Activated naive CD4-positive, alpha-beta T cell (primary cell): Measurements from ENCODE around the gene URB1.
"Not testable (repeated sequence)": the region's sequence is repeated elsewhere in the genome, so short reads cannot be mapped to it uniquely, and the experiment has no call there.

Experiments used
- DNase-seq, 4 experiments: peaks; one replicate each; lab custom pipeline; 2025; lab: John Stamatoyannopoulos, UW

Gene URB1

DNA sequence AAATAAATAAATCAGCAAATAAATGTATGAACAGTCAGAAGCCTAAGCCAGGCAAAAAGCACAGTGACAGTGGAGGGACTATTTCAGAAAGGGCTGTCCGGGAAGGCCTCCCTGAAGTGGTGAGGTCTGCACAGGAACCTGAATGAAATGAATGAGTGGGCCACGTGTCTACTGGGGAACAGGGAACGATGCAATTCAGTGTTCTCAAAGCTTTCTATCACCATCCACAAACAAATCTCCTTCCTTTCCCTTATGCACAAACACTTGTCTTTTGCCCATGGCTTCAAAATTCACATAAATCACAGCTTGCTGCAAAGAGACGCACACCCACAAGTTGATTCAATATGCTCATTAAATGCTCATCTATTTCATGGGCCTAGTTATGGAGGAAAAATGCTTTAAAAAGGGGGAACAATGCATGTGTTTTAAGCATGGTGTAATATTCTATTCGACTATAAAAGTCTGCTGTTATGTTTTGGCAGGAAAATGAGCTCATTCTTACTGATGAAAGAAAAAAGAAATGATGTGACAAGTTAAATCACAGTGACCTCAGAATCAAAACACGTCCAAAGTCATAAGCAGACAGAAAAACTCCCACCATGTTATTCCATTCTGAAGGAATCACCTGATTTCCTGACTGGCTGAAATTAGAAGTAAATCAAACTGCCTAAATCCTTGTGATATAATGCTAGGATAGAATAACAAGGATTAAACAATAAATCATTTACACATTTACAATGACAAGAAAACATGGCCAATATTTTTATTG is 21.6 kb downstream of the URB1 start:
- DNase-seq = no peak

GRCh38 chr21:32368961-32369360 is 23.9 kb downstream of the URB1 start:
- not testable (repeated sequence) for DNase-seq

DNA sequence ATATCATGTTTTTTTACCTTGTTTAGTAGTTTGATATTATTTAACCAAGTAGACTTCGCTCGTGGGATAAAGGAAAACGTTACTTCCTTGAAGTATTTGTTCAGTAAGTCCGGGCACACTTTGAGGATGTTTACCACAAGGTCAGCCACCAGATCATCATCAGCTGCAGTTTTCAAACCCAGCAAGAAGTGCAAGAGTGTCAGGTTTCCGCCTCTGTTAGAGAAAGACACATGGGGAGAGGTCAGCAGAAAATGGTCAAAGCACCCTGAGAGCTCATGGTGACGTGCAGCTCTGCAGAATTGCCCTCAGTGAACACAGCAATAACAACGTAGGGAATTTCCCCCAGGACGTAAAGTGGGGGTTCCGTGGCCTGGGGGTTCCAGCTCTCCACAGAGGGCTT is 24.4 kb downstream of the URB1 start:
- DNase-seq = no peak

DNA sequence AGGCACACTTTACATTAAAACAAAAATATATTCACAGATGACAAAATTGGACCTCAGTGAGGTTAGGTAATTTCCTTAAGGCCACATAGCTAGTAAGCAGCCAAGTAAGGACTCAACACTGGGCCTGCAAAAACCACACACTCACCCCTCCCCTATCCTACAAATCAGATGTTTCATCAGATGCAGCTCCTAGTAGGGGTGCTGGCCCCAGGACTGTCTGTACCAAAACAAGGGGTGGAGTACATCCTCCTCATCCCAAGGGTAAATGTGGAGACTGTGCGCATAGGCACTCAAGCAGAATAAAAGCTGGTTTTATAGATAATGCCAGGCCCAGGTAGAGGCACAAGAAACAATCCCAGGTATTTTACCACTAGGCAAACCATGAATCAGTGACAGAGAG is 25.7 kb downstream of the URB1 start:
- DNase-seq = no peak

DNA sequence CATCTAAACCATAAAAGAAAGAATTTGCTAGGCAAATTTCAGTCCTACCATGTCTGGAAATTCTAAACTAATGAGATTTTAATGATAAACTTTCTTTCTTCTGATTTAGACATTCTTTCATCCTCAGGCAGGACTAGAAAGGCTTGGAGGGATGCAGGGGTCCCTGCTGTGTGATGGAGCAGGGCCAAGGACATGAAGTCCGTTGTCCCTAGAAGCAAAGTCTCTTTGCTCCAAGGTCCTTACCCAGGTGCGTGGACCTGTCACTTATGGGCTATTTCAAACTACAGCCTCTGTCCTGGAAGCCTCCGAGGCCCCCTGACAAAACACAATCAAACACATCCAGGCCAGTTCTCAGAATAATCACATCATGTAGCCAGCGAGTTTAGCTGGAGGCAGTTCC is 26.6 kb downstream of the URB1 start:
- no peak for DNase-seq

DNA sequence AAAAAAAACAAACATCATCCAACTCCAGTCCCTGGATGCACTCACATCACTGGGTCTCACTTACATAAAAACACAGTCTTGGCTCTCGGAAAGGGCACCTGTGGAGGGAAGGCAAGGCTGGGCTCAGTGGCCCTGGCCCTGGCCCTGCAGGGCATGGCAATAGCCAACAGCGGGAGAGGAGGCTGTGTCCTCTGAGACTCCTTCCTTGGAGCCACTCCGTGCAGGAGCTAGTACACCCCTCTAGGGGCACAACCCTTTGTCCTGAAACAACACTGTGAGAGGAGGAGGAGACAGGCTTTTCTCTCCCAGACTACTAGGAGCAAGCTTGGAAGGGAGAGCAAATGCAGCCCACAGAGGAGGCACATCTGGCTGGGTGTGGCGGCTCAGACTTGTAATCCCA is 28.0 kb downstream of the URB1 start:
- no peak for DNase-seq

GRCh38 chr21:32364387-32364786 is 28.4 kb downstream of the URB1 start:
- DNase-seq = no peak

- no peak for DNase-seq
These were observed 32.3 kb downstream of the URB1 start for GRCh38 chr21:32360401-32360975.

- no peak for DNase-seq
These were observed 33.0 kb downstream of the URB1 start for GRCh38 chr21:32359719-32360260.

GRCh38 chr21:32356874-32357395 is 35.9 kb downstream of the URB1 start:
- no peak for DNase-seq

DNA sequence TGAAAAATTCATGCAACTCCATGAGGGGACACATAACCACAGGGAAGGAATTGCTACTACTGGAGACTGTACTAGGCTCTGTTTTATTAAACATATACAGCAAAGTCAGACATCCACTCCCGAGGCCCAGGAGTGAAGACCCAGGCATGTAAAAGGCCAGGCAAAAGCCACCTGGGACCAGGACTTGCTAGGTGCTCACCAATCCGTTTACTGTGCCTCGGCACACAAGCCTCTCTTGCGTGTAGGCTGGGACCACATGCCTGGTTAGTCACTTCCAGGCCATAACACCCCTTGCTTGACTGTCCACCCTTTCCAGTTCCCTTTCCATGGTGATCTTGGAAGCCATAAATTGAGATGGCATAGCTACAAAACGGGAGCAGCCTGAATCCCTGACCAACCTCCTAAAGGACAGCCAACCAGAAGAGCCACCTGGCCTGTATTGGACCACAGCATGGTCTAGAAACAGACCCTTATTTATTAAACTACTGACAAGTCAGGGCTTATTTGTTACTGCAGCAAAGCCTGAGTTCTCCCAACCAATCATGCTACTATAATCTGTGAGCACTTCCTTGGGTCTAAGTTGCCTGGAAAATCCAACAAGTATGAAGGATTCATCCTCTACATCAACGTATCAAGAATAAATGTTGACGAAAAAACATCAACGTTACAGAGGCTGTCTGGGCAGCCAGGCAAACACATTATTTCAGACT is 39.7 kb downstream of the URB1 start:
- DNase-seq = no peak

DNA sequence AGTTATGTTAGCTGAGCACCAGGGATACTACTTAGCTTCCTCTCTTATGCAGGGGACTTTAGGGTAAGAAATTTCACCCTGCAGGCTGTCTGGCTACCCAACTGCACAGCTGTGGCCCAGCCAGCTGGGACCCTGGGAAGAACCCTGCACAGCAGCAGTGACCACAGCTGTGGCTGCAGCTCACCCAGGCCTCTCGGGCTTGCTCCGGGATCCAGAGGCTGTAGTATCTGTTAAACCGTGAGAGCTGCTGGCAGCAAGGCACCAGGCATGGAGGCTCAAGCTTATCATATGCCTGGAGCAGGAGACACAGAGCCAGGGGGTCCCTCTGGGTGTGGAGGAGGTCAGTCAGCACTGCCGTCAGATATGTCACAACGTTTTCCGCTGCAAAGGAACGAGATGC is 40.3 kb downstream of the URB1 start:
- no peak for DNase-seq

GRCh38 chr21:32351428-32351827 is 41.4 kb downstream of the URB1 start:
- no peak for DNase-seq

GRCh38 chr21:32350981-32351380 is 41.8 kb downstream of the URB1 start:
- no peak for DNase-seq

- no peak for DNase-seq
These were observed 42.4 kb downstream of the URB1 start for GRCh38 chr21:32350211-32350980.

DNA sequence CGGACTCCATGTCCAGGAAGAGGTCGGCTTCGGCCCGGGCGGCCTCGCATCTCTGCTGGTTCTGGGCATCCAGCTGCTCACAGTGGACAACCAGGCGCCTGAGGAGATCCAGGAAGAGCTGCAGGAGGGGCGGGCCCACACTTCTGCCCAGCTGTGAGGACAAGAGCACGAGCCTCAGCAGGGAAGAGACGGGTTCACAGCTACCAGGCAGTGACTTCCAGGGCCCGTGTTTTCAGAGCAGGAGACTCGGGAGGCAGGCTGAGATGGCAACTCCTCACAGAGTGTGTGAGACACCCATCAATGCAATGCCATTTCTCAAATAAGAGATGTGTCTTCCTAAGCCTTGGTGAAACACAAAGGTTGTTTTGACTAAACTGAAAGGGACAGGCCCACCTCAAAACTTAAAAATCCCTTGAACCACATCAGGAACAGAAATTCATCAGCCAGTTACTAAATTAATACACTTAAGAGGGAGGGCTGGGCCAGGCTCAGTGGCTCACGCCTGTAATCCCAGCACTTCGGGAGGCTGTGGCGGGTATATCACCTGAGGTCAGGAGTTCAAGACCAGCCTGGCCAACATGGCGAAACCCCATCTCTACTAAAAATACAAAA is 43.4 kb downstream of the URB1 start:
- no peak for DNase-seq

GRCh38 chr21:32348604-32349332 is 44.0 kb downstream of the URB1 start:
- no peak for DNase-seq

DNA sequence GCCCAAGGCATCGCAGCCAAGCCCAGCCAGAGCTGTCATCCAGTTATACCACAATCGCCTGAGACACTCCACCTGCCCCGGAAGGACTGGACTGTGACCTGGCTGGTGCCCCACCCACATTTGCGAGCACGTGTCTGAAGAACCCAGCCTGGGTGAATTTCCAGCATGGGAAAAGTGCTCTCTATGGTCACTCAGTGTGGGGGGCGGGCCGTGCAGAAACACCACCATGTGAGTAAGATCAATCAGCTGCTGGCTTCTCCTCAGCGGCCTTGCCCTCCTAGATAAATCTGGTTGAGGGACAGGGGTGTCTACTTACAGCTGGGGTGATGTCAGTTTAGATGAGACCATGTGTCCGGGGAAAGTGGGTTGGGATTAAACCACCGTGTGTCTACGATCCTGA is 44.8 kb downstream of the URB1 start:
- no peak for DNase-seq

DNA sequence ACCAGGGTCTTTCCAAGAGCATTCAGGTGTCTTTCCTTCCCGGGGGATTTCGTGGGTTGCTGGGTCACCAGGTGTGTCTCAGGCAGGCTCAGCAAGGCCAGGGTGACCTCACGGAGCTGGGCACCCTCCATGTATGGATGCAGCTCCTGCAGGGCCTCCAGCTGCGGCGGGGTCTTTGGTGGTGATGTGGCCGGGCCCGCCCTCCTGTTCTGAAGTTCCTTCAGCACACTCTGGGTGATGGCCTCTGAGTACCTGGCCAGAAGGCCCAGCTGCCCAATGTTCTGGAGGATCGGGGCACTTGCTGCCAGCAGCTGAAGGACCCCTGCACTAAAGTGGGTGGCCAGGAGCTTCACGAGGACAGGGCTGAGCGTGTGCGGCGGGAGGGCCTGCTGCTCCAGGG is 45.5 kb downstream of the URB1 start:
- DNase-seq = no peak

DNA sequence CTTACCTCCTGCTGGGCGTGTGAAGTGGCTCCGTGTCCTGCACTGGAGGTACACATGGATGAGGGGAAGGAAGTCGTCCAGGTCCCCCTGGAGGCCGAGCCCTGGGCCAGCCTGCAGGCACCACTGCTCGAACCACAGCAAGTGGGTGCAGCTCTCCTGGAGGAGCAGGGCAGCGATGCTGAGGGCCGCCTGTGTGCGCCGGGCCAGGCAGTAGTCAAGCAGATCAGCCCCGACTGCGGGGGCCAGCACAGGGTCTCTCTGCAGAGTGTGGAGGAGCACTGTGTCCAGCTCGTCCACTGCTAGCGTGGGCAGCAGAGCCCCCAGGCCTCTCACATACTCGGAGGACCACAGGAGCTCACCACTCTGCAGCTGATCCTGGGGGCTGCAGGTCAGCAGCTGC is 45.9 kb downstream of the URB1 start:
- no peak for DNase-seq
